ENCODE data around the gene PHGDH. TPM values are rescaled to one million over a fixed set of nuclear protein-coding genes. Genes with fewer than 3 reads are reported as not detected.
"Not testable (repeated sequence)": the region's sequence is repeated elsewhere in the genome, so short reads cannot be mapped to it uniquely, and the experiment has no call there.

Gene PHGDH
- total RNA-seq, 1 donor from 2014 or later = 163 TPM

- Histone ChIP-seq H3K4me3 (ENCODE audit: low read depth, low read length) (no peak overlapping the region), H3K27me3 (ENCODE audit: control insufficient read depth, insufficient read depth, low read length) (no peaks in the 10 kb centered on the region), H3K36me3 (ENCODE audit: control insufficient read depth, insufficient read depth, low read length) (no peaks in the 10 kb centered on the region)
- TF ChIP-seq, protein P1, sequence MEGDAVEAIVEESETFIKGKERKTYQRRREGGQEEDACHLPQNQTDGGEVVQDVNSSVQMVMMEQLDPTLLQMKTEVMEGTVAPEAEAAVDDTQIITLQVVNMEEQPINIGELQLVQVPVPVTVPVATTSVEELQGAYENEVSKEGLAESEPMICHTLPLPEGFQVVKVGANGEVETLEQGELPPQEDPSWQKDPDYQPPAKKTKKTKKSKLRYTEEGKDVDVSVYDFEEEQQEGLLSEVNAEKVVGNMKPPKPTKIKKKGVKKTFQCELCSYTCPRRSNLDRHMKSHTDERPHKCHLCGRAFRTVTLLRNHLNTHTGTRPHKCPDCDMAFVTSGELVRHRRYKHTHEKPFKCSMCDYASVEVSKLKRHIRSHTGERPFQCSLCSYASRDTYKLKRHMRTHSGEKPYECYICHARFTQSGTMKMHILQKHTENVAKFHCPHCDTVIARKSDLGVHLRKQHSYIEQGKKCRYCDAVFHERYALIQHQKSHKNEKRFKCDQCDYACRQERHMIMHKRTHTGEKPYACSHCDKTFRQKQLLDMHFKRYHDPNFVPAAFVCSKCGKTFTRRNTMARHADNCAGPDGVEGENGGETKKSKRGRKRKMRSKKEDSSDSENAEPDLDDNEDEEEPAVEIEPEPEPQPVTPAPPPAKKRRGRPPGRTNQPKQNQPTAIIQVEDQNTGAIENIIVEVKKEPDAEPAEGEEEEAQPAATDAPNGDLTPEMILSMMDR (IDR thresholded peaks at IDR 0.05; ENCODE audit: insufficient read depth, low read length, poor library complexity, severe bottlenecking) = no peak
- DNase-seq (ENCODE audit: low read depth) = peak; percentile 50
Observed at GRCh38 chr1:119782631-119783325, 71.0 kb downstream of the PHGDH start.

DNA sequence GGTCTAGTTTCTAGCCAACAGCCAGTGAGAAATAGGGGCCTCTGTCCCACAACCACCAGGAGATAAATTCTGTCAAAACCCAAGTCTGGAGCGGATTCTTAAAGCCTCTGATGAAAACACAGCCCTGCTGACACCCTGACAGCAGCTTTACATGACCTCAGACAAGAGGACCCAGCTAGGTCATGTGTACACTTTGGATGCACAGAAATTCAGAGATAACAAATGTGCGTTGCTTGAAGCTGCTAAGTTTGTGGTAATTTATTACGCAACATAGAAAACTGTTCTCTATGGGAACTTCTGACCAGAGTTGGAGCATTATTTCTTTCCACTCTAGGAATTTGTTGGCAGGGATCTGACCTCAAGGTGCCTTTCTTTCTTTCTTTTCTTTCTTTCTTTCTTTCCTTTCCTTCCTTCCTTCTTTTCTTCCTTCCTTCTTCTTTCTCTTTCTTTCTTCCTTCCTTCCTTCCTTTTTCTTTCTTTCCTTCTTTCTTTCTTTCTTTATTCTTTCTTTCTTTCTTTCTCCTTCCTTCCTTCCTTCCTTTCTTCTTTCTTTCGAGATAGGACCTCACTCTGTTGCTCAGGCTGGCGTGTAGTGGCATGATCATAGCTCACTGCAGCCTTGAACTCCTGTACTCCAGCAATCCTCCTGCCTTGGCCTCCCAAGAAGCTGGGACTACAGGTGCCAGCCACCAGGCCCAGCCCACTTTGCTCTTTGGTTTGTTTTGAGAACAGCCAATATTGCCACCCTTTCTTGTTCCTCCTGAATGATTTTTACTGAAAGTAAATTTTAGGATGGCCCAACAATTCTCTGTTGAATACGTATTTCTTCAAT lies 71.8 kb downstream of the PHGDH start:
- H3K36me3 ChIP-seq (ENCODE audit: control insufficient read depth, insufficient read depth, low read length) = no peaks in the 10 kb centered on the region
- H3K4me3 ChIP-seq (ENCODE audit: low read depth, low read length) = no peak overlapping the region
- TF ChIP-seq, protein P1 (IDR thresholded peaks at IDR 0.05; ENCODE audit: insufficient read depth, low read length, poor library complexity, severe bottlenecking) = no peak
- DNase-seq (ENCODE audit: low read depth) = no peak
- H3K27me3 ChIP-seq (ENCODE audit: control insufficient read depth, insufficient read depth, low read length) = no peaks in the 10 kb centered on the region

GRCh38 chr1:119784191-119784781 lies 72.6 kb downstream of the PHGDH start:
- Histone ChIP-seq H3K27me3 (ENCODE audit: control insufficient read depth, insufficient read depth, low read length) (no peaks in the 10 kb centered on the region), H3K36me3 (ENCODE audit: control insufficient read depth, insufficient read depth, low read length) (no peaks in the 10 kb centered on the region), H3K4me3 (ENCODE audit: low read depth, low read length) (no peak overlapping the region)
- TF ChIP-seq, protein P1 (IDR thresholded peaks at IDR 0.05; ENCODE audit: insufficient read depth, low read length, poor library complexity, severe bottlenecking) = no peak
- no peak for DNase-seq (ENCODE audit: low read depth)

DNA sequence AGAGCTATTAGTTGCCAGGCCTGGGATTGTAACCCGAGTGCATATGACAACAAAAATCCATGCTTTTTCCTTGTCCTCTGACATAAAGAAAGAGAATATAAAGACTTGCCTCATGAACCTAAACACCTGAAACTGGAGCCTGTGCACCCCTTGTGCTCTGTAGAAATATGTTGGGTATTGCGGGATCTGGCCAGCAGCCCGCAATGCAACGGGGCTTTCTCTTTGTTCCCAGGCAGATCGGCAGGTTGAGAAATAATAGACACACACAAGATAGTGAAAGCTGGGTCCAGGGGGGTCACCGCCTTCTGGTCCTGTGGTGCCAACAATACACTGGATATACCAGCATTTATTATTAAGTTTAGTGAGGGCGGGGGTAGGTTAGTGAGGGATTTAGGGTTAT lies 74.3 kb downstream of the PHGDH start:
- not testable (repeated sequence) for H3K36me3 ChIP-seq (ENCODE audit: control insufficient read depth, insufficient read depth, low read length); H3K4me3 ChIP-seq (ENCODE audit: low read depth, low read length); DNase-seq (ENCODE audit: low read depth); H3K27me3 ChIP-seq (ENCODE audit: control insufficient read depth, insufficient read depth, low read length)

DNA sequence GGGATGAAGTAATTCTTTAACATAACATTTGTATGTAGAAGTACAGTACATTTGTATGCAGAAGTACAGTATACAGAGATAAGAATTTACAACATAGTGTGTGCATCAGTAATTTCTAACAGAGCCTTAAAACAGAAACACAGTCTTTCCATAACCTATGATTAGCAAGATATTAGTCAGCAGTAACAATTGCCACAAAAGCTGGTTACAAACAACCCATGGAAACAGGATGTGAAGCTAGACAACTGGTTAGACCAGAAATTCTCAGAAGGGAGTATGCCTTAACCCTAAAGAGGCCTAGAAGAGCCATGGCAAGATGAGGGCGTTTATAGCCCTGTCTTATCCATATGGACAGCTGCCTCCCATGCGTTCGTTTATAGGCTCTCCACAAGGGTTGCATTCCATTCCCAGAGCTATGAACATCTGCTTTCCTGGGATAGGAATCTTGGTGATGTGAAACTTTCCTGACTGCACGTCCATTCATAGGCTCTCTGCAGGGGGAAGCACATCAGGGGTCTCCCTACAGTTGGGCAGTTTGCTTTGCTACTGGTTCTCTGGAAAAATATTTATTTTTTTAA lies 74.8 kb downstream of the PHGDH start:
- DNase-seq (ENCODE audit: low read depth) = not testable (repeated sequence)

GRCh38 chr1:119787776-119788175 lies 76.0 kb downstream of the PHGDH start:
- TF ChIP-seq, protein P1 (IDR thresholded peaks at IDR 0.05; ENCODE audit: insufficient read depth, low read length, poor library complexity, severe bottlenecking) = no peak
- no peaks in the 10 kb centered on the region for H3K36me3 ChIP-seq (ENCODE audit: control insufficient read depth, insufficient read depth, low read length)
- H3K4me3 ChIP-seq (ENCODE audit: low read depth, low read length) = no peak overlapping the region
- no peak for DNase-seq (ENCODE audit: low read depth)
- no peaks in the 10 kb centered on the region for H3K27me3 ChIP-seq (ENCODE audit: control insufficient read depth, insufficient read depth, low read length)

More for the DNA sequence above, 74.8 kb downstream of the PHGDH start:
- H3K4me3 ChIP-seq (ENCODE audit: low read depth, low read length); H3K27me3 ChIP-seq (ENCODE audit: control insufficient read depth, insufficient read depth, low read length); H3K36me3 ChIP-seq (ENCODE audit: control insufficient read depth, insufficient read depth, low read length): not testable (repeated sequence)
